HG03457 (cell line): ENCODE results near the gene WASF2.

ENCODE experiments used
- ATAC-seq: cut with Tn5 transposase; IDR thresholded peaks from one replicate; pipeline ENCODE4 v1.9.1; 2021; ENCODE audit warnings: moderate number of reproducible peaks; ENCODE audit not compliant: unreplicated experiment

Gene WASF2

GRCh38 chr1:27361553-27361952 is 128.4 kb downstream of the WASF2 start:
- no peak for ATAC-seq

- no peak for ATAC-seq
Observed at GRCh38 chr1:27361044-27361402, 128.9 kb downstream of the WASF2 start.

GRCh38 chr1:27360159-27361043 is 129.6 kb downstream of the WASF2 start:
- no peak for ATAC-seq

- no peak for ATAC-seq
Observed at GRCh38 chr1:27359822-27360158, 130.2 kb downstream of the WASF2 start.

- ATAC-seq: no peak
Observed at GRCh38 chr1:27358928-27359313, 131.0 kb downstream of the WASF2 start.

- no peak for ATAC-seq
Observed at GRCh38 chr1:27358038-27358927, 131.7 kb downstream of the WASF2 start.

GRCh38 chr1:27357281-27358037 is 132.5 kb downstream of the WASF2 start:
- no peak for ATAC-seq

- ATAC-seq: no peak
Observed at GRCh38 chr1:27356619-27357280, 133.2 kb downstream of the WASF2 start.

GRCh38 chr1:27356277-27356618 is 133.7 kb downstream of the WASF2 start:
- ATAC-seq: no peak

- no peak for ATAC-seq
Observed at GRCh38 chr1:27355683-27356082, 134.3 kb downstream of the WASF2 start.
